Breast epithelium (tissue), 4 donors: ENCODE data around the gene IRF1. TPM values are rescaled to one million over a fixed set of nuclear protein-coding genes. Genes with fewer than 3 reads are reported as not detected.

Experiments used
- DNase-seq, 2 donors: peaks; one replicate each; pipeline ENCODE4 v3.0.0-alpha.2; 2019; ENCODE audit warnings: low spot score in 2 of 2
- H3K27ac ChIP-seq, 2 donors: fragments of 200-600 bp; sonication (generic) in 1 of 2; one replicate each; pipeline ENCODE4 v1.5.1; 2016 to 2019; ENCODE audit warnings: mild to moderate bottlenecking in 1 of 2
- H3K27me3 ChIP-seq, 2 donors: fragments of 200-600 bp; sonication (generic) in 1 of 2; one replicate each; pipeline versions ENCODE4 v1.5.1 to v1.6.0; 2017 to 2019; ENCODE audit warnings: control low read depth in 1 of 2, mild to moderate bottlenecking in 1 of 2
- H3K36me3 ChIP-seq: fragments of 200-600 bp; one replicate; pipeline ENCODE4 v1.5.1; 2019
- H3K4me1 ChIP-seq, 2 donors: fragments of 200-600 bp; sonication (generic); one replicate each; pipeline ENCODE4 v1.5.1; 2016 to 2019; ENCODE audit warnings: control low read depth in 1 of 2
- H3K4me3 ChIP-seq, 3 donors: fragments of 200-600 bp; sonication (generic); 1 replicate in 2 of 3; 2 replicates in 1 of 3; pipeline ENCODE4 v1.5.1; 2016 to 2019; ENCODE audit warnings: mild to moderate bottlenecking in 3 of 3, moderate library complexity in 2 of 3
- H3K9me3 ChIP-seq, 2 donors: fragments of 200-600 bp; sonication (generic) in 1 of 2; one replicate each; pipeline ENCODE4 v1.5.1; 2016 to 2019; ENCODE audit warnings: control low read depth in 1 of 2
- CTCF ChIP-seq, 3 donors: fragments of 450-650 bp; IDR thresholded peaks; one replicate each; pipeline ENCODE4 v1.5.1; 2016 to 2017; ENCODE audit warnings: antibody characterized with exemption in 3 of 3, mild to moderate bottlenecking in 3 of 3, moderate library complexity in 3 of 3
- POLR2A ChIP-seq: fragments of 450-650 bp; IDR thresholded peaks from one replicate; pipeline ENCODE4 v1.6.1; 2016; ENCODE audit warnings: antibody characterized with exemption, mild to moderate bottlenecking, moderate library complexity
- POLR2AphosphoS5 ChIP-seq, 3 donors: sonication (generic); formaldehyde crosslinking; IDR thresholded peaks; one replicate each; pipeline ENCODE4 v1.6.1; 2017; ENCODE audit warnings: antibody characterized with exemption in 3 of 3
- intact Hi-C: fragments of 100-400 bp; cut with DNase I; formaldehyde crosslinking; loops from one replicate; pipeline ENCODE4 v1.15.1; 2023; ENCODE audit warnings: low total_unique reads
- total RNA-seq, 3 donors: library from RNA; depleted of rRNA; stranded (reverse); fragments of >200 nt; gene quantifications; one replicate each; pipeline ENCODE4 v1.1.0, GENCODE V29; 2016

The IRF1 gene
- total RNA-seq, 3 donors from 2014 or later = 10.4 to 27.8 (median 18.0) TPM

GRCh38 chr5:132492386-132493125, 2.0 kb upstream of the IRF1 start:
- Histone ChIP-seq H3K4me3 (no peak overlapping the region), H3K27ac (no peak overlapping the region), H3K4me1 (peaks cover 8 to 34% of the 10 kb centered on the region in 2 donors), H3K27me3 (no peaks in the 10 kb centered on the region), H3K9me3 (no peaks in the 10 kb centered on the region), H3K36me3 (no peaks in the 10 kb centered on the region)
- intact Hi-C loops = no loop called here
- TF ChIP-seq CTCF (IDR thresholded peaks at IDR 0.05) (no peak), POLR2A (no peak), POLR2AphosphoS5 (IDR thresholded peaks at IDR 0.05) (no peak)
- DNase-seq = no peak

DNA sequence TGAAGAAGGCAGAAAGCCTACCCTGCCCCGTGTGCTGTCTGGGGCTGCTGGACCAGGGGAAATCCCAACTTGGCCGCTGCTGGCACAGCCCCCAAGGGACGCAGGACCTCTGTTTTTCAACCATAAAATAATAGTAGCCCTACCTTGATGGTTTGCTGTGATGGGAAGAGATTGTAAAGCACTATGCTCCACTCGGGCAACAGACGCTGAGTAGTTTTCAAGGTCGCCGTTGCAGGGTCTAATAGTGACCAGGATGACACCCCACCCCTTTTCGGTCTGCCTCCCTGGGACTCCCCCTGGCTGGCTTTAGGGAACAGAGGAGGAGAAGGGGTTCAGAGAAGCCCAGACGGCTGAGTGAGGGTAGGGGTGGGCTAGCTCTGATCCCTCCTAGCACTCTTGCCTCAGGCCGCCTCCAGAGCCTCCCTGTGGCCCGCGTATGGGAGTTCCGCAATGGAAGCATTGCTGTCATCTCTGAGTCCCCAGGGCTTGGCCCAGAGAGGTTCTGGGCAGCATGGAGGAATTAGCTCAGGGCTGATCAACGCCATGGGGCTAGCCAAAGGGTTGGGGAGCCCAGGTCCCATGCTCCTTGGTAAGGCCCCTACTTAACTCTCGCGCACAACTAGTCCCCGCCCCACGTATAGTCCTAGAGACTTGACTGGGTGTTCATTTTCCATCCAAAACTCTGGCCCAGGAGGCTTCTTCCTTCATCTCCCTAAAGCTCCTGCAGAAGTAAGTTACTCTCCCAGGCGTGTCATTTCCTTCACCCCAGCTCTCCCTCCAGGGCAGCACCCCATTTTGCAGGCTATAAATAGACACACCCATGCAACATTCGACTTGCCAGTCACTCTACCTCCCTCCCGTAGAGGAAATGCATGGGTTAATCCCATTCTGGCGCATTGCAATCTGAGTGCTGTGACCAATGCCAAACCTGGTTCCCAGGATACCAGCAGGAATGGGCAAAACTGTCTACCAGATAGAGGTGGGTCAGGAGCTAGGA, 1.1 kb upstream of the IRF1 start:
- Histone ChIP-seq H3K9me3 (no peaks in the 10 kb centered on the region), H3K4me3 (peak overlapping the region; percentile 67 to 97 (median 83)), H3K4me1 (peaks cover 8 to 34% of the 10 kb centered on the region in 2 donors), H3K36me3 (no peaks in the 10 kb centered on the region), H3K27ac (peak overlapping the region; percentile 95 to 96), H3K27me3 (no peaks in the 10 kb centered on the region)
- DNase-seq = peak in 1 of 2 donors; percentile 20
- TF ChIP-seq CTCF (IDR thresholded peaks at IDR 0.05) (no peak), POLR2A (no peak), POLR2AphosphoS5 (IDR thresholded peaks at IDR 0.05) (no peak)
- intact Hi-C loops = no loop called here

GRCh38 chr5:132489871-132490483, 596 bp downstream of the IRF1 start:
- intact Hi-C loops = loop anchor here (5.0 kb wide), 1 partner anchor 63 kb away; no protein-coding TSS in a partner anchor
- peak in 1 of 2 donors; percentile 39 for DNase-seq
- peaks cover 8 to 28% of the 10 kb centered on the region in 2 donors for H3K4me1 ChIP-seq
- no peaks in the 10 kb centered on the region for H3K9me3 ChIP-seq
- H3K27me3 ChIP-seq = no peaks in the 10 kb centered on the region
- peak overlapping the region; percentile 67 to 97 (median 83) for H3K4me3 ChIP-seq
- no peaks in the 10 kb centered on the region for H3K36me3 ChIP-seq
- H3K27ac ChIP-seq = peak overlapping the region; percentile 95 to 96
- peak in 1 of 3 donors; percentile 24 for TF ChIP-seq CTCF (IDR thresholded peaks at IDR 0.05)
- TF ChIP-seq POLR2A = no peak
- no peak for TF ChIP-seq POLR2AphosphoS5 (IDR thresholded peaks at IDR 0.05)

DNA sequence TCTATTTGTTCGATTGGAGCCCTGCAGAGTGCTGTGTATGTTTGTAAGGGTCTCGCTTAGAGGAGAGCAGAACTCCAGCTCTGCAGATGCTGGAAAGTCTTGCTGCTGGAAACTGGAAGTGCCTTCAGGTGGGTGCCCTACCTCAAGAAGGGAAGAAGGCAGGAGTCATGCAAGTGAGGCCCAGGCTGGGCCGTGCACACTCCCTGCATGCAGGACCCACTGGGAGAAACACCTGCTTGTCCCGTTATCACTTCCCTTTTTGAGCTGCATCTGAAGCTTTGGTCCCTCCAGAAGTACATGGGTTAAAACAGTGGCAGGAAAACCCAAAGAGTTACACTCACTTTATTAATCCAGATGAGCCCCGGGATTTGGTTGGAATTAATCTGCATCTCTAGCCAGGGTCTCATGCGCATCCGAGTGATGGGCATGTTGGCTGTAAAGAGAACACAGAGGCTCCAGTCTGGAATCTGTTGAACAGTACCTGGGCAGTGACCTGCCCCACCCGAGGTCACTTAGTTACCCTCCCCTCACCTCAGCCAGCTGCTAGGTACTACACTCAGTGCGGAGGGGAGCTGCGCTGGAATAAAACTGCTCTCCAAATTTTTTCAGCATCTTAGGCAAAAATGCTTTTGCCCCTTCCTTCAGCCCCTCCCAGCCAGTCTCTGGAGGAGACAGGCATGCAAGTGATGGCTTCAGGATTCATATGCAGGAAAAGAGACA, 1.4 kb downstream of the IRF1 start:
- Histone ChIP-seq H3K36me3 (no peaks in the 10 kb centered on the region), H3K27me3 (no peaks in the 10 kb centered on the region), H3K4me3 (peak overlapping the region; percentile 67 to 97 (median 83)), H3K9me3 (no peaks in the 10 kb centered on the region), H3K4me1 (peaks cover 8 to 28% of the 10 kb centered on the region in 2 donors), H3K27ac (peak overlapping the region; percentile 95 to 96)
- intact Hi-C loops = loop anchor here (5.0 kb wide), 1 partner anchor 62 kb away; no protein-coding TSS in a partner anchor
- TF ChIP-seq CTCF (IDR thresholded peaks at IDR 0.05) = no peak
- TF ChIP-seq POLR2A = no peak
- no peak for TF ChIP-seq POLR2AphosphoS5 (IDR thresholded peaks at IDR 0.05)
- DNase-seq = peak in 1 of 2 donors; percentile 17
